Keratinocyte (primary cell): ENCODE data around the gene CEP164.

Experiments used
- CTCF ChIP-seq, 3 experiments: IDR thresholded peaks in 1 of 3; conservative IDR thresholded peaks in 1 of 3; optimal IDR thresholded peaks in 1 of 3; 2 replicates in 2 of 3; 3 replicates in 1 of 3; pipeline versions ENCODE3 to v1.5.1; 2011; ENCODE audit warnings: low read length in 3 of 3, mild to moderate bottlenecking in 3 of 3, moderate library complexity in 2 of 3, control low read depth in 1 of 3, inconsistent platforms in 1 of 3; ENCODE audit not compliant: insufficient read depth in 2 of 3; ENCODE audit errors: extremely low read depth in 1 of 3
- EZH2 ChIP-seq: IDR thresholded peaks from one replicate; pipeline ENCODE4 v1.6.1; 2012; ENCODE audit warnings: inconsistent platforms, mild to moderate bottlenecking, low read length, moderate library complexity

- no peak for TF ChIP-seq CTCF (optimal IDR thresholded peaks at IDR 0.05 in 1 of 3, IDR thresholded peaks at IDR 0.05 in 1 of 3, conservative IDR thresholded peaks at IDR 0.05 in 1 of 3; ENCODE audit: extremely low read depth in 1 of 3, insufficient read depth in 2 of 3, low read length in 3 of 3)
- no peak for TF ChIP-seq EZH2
These were observed 98.1 kb downstream of the CEP164 start for GRCh38 chr11:117425679-117426296.
